K562 treated with DMSO at 1 percent for 12 hours (cell line): ENCODE data around the gene DMXL1. TPM values are rescaled to one million over a fixed set of nuclear protein-coding genes. Genes with fewer than 3 reads are reported as not detected.

ENCODE experiments used
- total RNA-seq: library from RNA; unstranded; fragments of 300-600 nt; gene quantifications from 2 replicates; pipeline ENCODE4 v1.2.3, GENCODE V29; 2022; ENCODE audit not compliant: insufficient read depth

The DMXL1 gene
- 2.9 and 24.0 TPM in 2 replicates for total RNA-seq

GRCh38 chr5:119070828-119071560, at the start of gene DMXL1:
DMXL1 (plus strand) TSS chr5:119071087; CDS start chr5:119071570, 483 bp downstream.

Other genes with a start within 250 kb of the DMXL1 start
- 3.3 and 12.2 TPM in 2 replicates for gene DTWD2, start 82.5 kb upstream of the DMXL1 start, total RNA-seq